ENCODE measurements around the gene WARS2.

DNA sequence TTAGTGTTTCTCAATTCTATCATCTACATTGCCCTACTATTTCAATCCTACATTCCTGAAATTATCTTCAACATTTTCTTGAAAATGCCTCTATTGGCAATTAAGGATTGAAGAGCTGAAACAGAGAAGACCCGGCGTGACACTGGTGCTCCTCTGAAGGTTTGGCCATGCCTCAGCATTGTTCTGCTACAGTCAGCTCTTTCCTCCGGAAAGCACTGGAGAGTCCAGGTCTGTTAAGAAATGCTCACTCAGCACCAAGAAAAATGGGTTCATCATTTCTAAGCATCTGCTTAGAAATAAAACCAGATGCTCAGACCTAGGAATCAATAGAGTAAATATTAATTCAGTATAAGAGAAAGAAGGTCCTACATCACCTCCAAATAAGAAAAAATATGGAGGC is 58.8 kb downstream of the WARS2 start:
- TF ChIP-seq POLR2A (IDR thresholded peaks at IDR 0.05) (no peak), CTCF (IDR thresholded peaks at IDR 0.05) (no peak)

All from esophagus squamous epithelium (tissue), 4 donors.